Gastrocnemius medialis (tissue), 4 donors: ENCODE results near the gene VPS41.

Source experiments
- POLR2A ChIP-seq, 2 donors: fragments of 450-650 bp; IDR thresholded peaks; one replicate each; pipeline ENCODE4 v1.6.1; 2017; ENCODE audit warnings: antibody characterized with exemption in 2 of 2, mild to moderate bottlenecking in 2 of 2, moderate library complexity in 2 of 2
- TF ChIP-seq, protein P1 (sequence below), 5 experiments: fragments of 450-650 bp in 3 of 5; fragments of 200-600 bp in 2 of 5; sonication (generic) in 2 of 5; IDR thresholded peaks in 4 of 5; conservative IDR thresholded peaks in 1 of 5; 1 replicate in 4 of 5; 2 replicates in 1 of 5; pipeline ENCODE4 v1.5.1; 2016 to 2019; ENCODE audit warnings: antibody characterized with exemption in 5 of 5, mild to moderate bottlenecking in 3 of 5, moderate library complexity in 3 of 5

DNA sequence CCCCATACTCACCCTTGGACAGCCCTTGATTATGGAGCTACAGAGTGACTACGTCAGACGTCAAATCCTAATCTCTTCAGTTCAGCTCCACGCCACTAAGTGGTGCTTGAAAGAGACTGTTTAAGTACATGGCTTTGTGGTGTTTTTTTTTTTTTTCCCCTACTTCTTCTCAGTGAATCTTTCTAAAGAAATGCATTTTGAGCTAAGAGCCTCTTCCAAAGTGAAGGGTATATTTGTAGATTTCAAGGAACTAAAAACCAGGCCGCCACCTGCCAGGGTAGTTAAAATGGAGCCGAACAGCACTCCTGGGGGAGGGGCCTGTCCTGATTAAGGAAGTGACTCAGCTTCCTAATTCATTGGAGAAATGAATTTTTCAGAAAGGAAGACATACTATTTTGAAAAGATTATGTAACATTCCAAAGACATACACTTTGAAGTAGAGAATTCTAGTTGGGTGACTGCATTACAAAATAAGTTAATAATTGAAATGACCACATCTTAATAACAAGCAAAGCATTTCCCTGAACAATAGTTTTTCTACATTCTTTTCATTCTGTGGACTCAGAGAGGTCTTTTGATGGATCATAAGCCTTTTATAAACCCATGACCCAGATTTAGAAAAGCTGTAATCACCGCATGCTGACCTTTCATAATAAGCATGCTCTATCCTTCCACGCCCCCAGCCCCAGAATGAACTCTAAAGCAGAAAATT is 20.6 kb upstream of the VPS41 start:
- TF ChIP-seq, protein P1, sequence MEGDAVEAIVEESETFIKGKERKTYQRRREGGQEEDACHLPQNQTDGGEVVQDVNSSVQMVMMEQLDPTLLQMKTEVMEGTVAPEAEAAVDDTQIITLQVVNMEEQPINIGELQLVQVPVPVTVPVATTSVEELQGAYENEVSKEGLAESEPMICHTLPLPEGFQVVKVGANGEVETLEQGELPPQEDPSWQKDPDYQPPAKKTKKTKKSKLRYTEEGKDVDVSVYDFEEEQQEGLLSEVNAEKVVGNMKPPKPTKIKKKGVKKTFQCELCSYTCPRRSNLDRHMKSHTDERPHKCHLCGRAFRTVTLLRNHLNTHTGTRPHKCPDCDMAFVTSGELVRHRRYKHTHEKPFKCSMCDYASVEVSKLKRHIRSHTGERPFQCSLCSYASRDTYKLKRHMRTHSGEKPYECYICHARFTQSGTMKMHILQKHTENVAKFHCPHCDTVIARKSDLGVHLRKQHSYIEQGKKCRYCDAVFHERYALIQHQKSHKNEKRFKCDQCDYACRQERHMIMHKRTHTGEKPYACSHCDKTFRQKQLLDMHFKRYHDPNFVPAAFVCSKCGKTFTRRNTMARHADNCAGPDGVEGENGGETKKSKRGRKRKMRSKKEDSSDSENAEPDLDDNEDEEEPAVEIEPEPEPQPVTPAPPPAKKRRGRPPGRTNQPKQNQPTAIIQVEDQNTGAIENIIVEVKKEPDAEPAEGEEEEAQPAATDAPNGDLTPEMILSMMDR (IDR thresholded peaks at IDR 0.05 in 4 of 5, conservative IDR thresholded peaks at IDR 0.05 in 1 of 5), result no peak
- TF ChIP-seq POLR2A (IDR thresholded peaks at IDR 0.05), result no peak
